Measurements from ENCODE around the gene CATSPER1. TPM values are rescaled to one million over a fixed set of nuclear protein-coding genes. Genes with fewer than 3 reads are reported as not detected.

Gene CATSPER1
- total and polyA plus RNA-seq, 2 of the 8 experiments (the other 6 are each of a cell fraction or from before 2014, with no cell fraction given): not detected

DNA sequence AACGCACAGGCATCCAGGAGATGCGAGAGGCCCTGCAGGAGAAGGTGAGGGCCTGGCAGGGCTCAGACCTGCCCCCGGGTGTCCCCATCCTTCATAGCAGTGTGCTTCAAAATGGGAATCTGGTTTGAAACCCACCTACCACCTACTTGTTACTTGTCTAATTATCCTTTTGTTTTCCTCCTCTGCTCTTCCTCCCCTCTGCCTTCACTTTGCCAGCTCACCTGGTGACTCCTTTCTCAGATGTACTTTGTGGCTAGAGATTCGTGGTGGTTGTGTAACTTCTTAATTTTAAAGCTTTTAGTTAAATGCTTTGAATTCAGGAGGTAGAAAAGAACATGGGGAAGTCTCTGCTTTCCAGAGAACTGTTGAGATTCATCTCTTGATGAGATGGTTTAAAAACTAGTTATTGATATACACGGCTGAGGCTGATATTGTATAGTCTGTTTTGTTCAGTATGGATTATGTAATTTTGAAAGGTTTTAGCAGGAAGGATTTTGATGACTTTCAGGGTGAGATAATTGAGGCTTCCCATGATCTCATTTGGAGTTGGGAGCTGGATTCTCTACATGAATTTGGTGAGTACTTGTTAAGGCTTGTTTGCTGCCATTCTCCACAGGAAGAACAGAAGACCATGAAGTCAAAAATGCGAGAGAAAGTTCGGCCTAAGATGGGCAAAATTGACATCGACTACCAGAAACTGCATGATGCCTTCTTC, 33.8 kb upstream of the CATSPER1 start:
- H3K4me1 ChIP-seq (replicated peaks in 1 of 4; ENCODE audit: control insufficient read depth in 3 of 4, insufficient read depth in 4 of 4, low read length in 3 of 4): no peaks in the 10 kb centered on the region
- H3K27ac ChIP-seq (ENCODE audit: low read depth, low read length): no peak overlapping the region
- H4K8ac ChIP-seq (ENCODE audit: extremely low read depth, insufficient read depth, low read length): 0 out of 2 replicates have a peak overlapping the region, but pooled peaks have one; percentile 32
- no peaks in the 10 kb centered on the region for H3K9me3 ChIP-seq (ENCODE audit: insufficient read depth in 2 of 2, low read depth in 1 of 2, low read length in 1 of 2)
- no peak overlapping the region for H3K4me3 ChIP-seq (ENCODE audit: extremely low read depth in 1 of 4, insufficient read depth in 2 of 4, low read depth in 3 of 4, low read length in 4 of 4)
- TF ChIP-seq SP4 (IDR thresholded peaks at IDR 0.05; ENCODE audit: low read length): no peak
- TF ChIP-seq SIN3A (conservative IDR thresholded peaks at IDR 0.05 in 1 of 2, IDR thresholded peaks at IDR 0.05 in 1 of 2; ENCODE audit: low read depth in 1 of 2, low read length in 2 of 2): no peak
- TF ChIP-seq HDAC6 (IDR thresholded peaks at IDR 0.05; ENCODE audit: low read depth, low read length): no peak
- no peak for TF ChIP-seq CEBPB (IDR thresholded peaks at IDR 0.05; ENCODE audit: low read depth, low read length)
- TF ChIP-seq, protein P1, sequence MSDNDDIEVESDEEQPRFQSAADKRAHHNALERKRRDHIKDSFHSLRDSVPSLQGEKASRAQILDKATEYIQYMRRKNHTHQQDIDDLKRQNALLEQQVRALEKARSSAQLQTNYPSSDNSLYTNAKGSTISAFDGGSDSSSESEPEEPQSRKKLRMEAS (IDR thresholded peaks at IDR 0.05): no peak
- peaks cover 0 to 9% of the 10 kb centered on the region in 2 experiments for H4K20me1 ChIP-seq (replicated peaks in 1 of 2; ENCODE audit: control insufficient read depth in 1 of 2, insufficient read depth in 2 of 2, low read length in 2 of 2)
- no peak overlapping the region for H2BK12ac ChIP-seq (ENCODE audit: low read depth, low read length)
- H3K4ac ChIP-seq (replicated peaks; ENCODE audit: insufficient read length, low read depth, low read length): no peak overlapping the region
- ChIA-PET POLR2A (ENCODE audit: partially characterized antibody) (interaction anchor here (0.5 to 13.4 kb wide), 7 partner anchors 7 to 76 kb away, joined by 3 to 150 read pairs (median 4); partner anchors contain the start of genes PACS1 and SF3B2), CTCF (ENCODE audit: partially characterized antibody) (interaction anchor here (0.6 to 12.0 kb wide), 5 partner anchors 6 to 1912 kb away, joined by 3 to 144 read pairs (median 5); no protein-coding TSS in a partner anchor)
- H3K27me3 ChIP-seq (replicated peaks in 1 of 4; ENCODE audit: control insufficient read depth in 3 of 4, extremely low read depth in 1 of 4, insufficient read depth in 3 of 4, low read length in 3 of 4): no peaks in the 10 kb centered on the region
- H2BK120ac ChIP-seq (replicated peaks; ENCODE audit: low read depth, low read length): no peak overlapping the region
- H3K23ac ChIP-seq (ENCODE audit: insufficient read length): no peak overlapping the region
- H3K9ac ChIP-seq (replicated peaks in 1 of 4; ENCODE audit: extremely low read depth in 1 of 4, low read depth in 3 of 4, low read length in 3 of 4): no peak overlapping the region
- H3K18ac ChIP-seq (ENCODE audit: extremely low read depth, low read length): no peak overlapping the region
- no peaks in the 10 kb centered on the region for H3K23me2 ChIP-seq (ENCODE audit: low read depth, low read length)
- H2AK5ac ChIP-seq (ENCODE audit: low read depth, low read length): no peak overlapping the region
- H3K4me2 ChIP-seq (ENCODE audit: insufficient read depth in 1 of 2, low read depth in 2 of 2, low read length in 2 of 2): no peak overlapping the region
- no peak overlapping the region for H2BK5ac ChIP-seq (ENCODE audit: low read depth, low read length)
- no peaks in the 10 kb centered on the region for H3K79me1 ChIP-seq (ENCODE audit: low read depth, low read length)
- no peak overlapping the region for H2BK15ac ChIP-seq (ENCODE audit: low read length)
- 83% methylated on average over 8 of the region's 8 CpGs; no CpG with 5 or more reads in 1 of the 2 experiments for WGBS, 2 experiments (ENCODE audit: extremely low coverage in 1 of 2, insufficient coverage in 1 of 2, insufficient read length in 1 of 2, insufficient replicate concordance in 2 of 2, low coverage in 1 of 2, low lambda C conversion rate in 2 of 2, missing lambda C conversion rate in 1 of 2)
- H2BK20ac ChIP-seq (ENCODE audit: low read length): no peak overlapping the region
- DNase-seq (ENCODE audit: low read depth in 1 of 2, low spot score in 2 of 2) (no peak), FAIRE-seq (no peak)
- no peak overlapping the region for H2AFZ ChIP-seq (ENCODE audit: low read length)
- no peak overlapping the region for H4K5ac ChIP-seq (ENCODE audit: insufficient read length, low read depth, low read length)
- no peak overlapping the region for H3K56ac ChIP-seq (replicated peaks; ENCODE audit: insufficient read length, low read depth, low read length)
- no peak overlapping the region for H4K91ac ChIP-seq (replicated peaks; ENCODE audit: insufficient read length, low read length)
- H3K14ac ChIP-seq (ENCODE audit: insufficient read length): no peak overlapping the region
- H3K36me3 ChIP-seq (ENCODE audit: control insufficient read depth in 2 of 4, insufficient read depth in 4 of 4, low read length in 3 of 4): peaks cover 62 to 96% (median 84%) of the 10 kb centered on the region in 4 experiments
- no peaks in the 10 kb centered on the region for H3K79me2 ChIP-seq (ENCODE audit: control insufficient read depth in 1 of 2, insufficient read depth in 2 of 2, low read length in 2 of 2)
